K562 (cell line): ENCODE results near the gene SIDT2. TPM values are rescaled to one million over a fixed set of nuclear protein-coding genes. Genes with fewer than 3 reads are reported as not detected.
A peak's percentile ranks its signal among the peaks of the same experiment; 100 is the strongest.

Experiments
- CBFA2T3 ChIP-seq: fragments of 450-650 bp; IDR thresholded peaks from 2 replicates; pipeline ENCODE4 v1.6.1; 2017
- CREM ChIP-seq: IDR thresholded peaks from 2 replicates; pipeline ENCODE4 v1.6.1; 2014; ENCODE audit warnings: antibody characterized with exemption, low read depth
- NBN ChIP-seq: fragments of 450-650 bp; IDR thresholded peaks from 2 replicates; pipeline ENCODE4 v1.6.1; 2016; ENCODE audit warnings: low read depth, mild to moderate bottlenecking
- NCOA4 ChIP-seq: fragments of 450-650 bp; IDR thresholded peaks from 2 replicates; pipeline ENCODE4 v1.6.1; 2018; ENCODE audit warnings: mild to moderate bottlenecking; ENCODE audit not compliant: partially characterized antibody
- POLR2B ChIP-seq: fragments of 450-650 bp; IDR thresholded peaks from 2 replicates; pipeline ENCODE4 v1.6.1; 2018; ENCODE audit warnings: low read depth; ENCODE audit not compliant: partially characterized antibody
- PURB ChIP-seq: sonication (generic); formaldehyde crosslinking; IDR thresholded peaks from 2 replicates; pipeline ENCODE4 v1.9.0; 2021; ENCODE audit warnings: low read depth, mild to moderate bottlenecking, missing genetic modification reagents
- SIN3A ChIP-seq, 2 experiments: fragments of 150-350 bp in 1 of 2; IDR thresholded peaks; 2 replicates each; pipeline ENCODE4 v1.6.1; 2011 to 2016; ENCODE audit warnings: borderline replicate concordance in 2 of 2, low read depth in 2 of 2, low read length in 2 of 2, mild to moderate bottlenecking in 2 of 2, moderate library complexity in 2 of 2; ENCODE audit not compliant: control insufficient read depth in 1 of 2
- SP2 ChIP-seq: IDR thresholded peaks from 2 replicates; pipeline ENCODE4 v1.6.1; 2011; ENCODE audit warnings: mild to moderate bottlenecking, low read depth, low read length, moderate library complexity; ENCODE audit not compliant: poor library complexity, severe bottlenecking; ENCODE audit errors: extremely low read depth
- SREBF1 ChIP-seq: fragments of 150-350 bp; IDR thresholded peaks from 2 replicates; pipeline ENCODE4 v1.6.1; 2014; ENCODE audit warnings: antibody characterized with exemption, low read depth, low read length, borderline replicate concordance
- SREBF2 ChIP-seq: sonication (generic); formaldehyde crosslinking; IDR thresholded peaks from 2 replicates; pipeline ENCODE4 v1.4.0; 2020; ENCODE audit warnings: mild to moderate bottlenecking, missing genetic modification reagents
- UBTF ChIP-seq, 2 experiments: IDR thresholded peaks; 2 replicates each; pipeline ENCODE4 v1.6.1; 2012; ENCODE audit warnings: improper control_type of control experiment in 2 of 2, low read depth in 2 of 2, low read length in 2 of 2, borderline replicate concordance in 1 of 2
- ZFP91 ChIP-seq: sonication (generic); formaldehyde crosslinking; IDR thresholded peaks from 2 replicates; pipeline ENCODE4 v1.8.0; 2022; ENCODE audit warnings: mild to moderate bottlenecking, missing genetic modification reagents
- ZNF318 ChIP-seq, 2 experiments: fragments of 450-650 bp; IDR thresholded peaks; 2 replicates each; pipeline ENCODE4 v1.6.1; 2016; ENCODE audit warnings: mild to moderate bottlenecking in 2 of 2, borderline replicate concordance in 1 of 2, low read depth in 1 of 2, moderate library complexity in 1 of 2
- polyA plus RNA-seq, 8 experiments: library from polyadenylated mRNA; depleted of rRNA in 4 of 8; stranded (reverse) in 5 of 8; unstranded in 3 of 8; fragments of >200 nt; fragmentation: Nextera tagmentation in 2 of 8; fragmentation: Illumina TruSeq in 1 of 8; extraction: Ambion mirVana in 2 of 8; extraction: Trizol in 1 of 8; gene quantifications; 2 replicates each; pipeline versions ENCODE4 v1.2.1 to v1.2.3, GENCODE V29; 2011 to 2014; ENCODE audit warnings: inconsistent platforms in 1 of 8, missing spikeins in 1 of 8
- total RNA-seq, 7 experiments: library from RNA; depleted of rRNA in 6 of 7; stranded (reverse); fragments of >200 nt in 6 of 7; fragmentation: Illumina TruSeq in 2 of 7; extraction: Trizol in 2 of 7; gene quantifications; 2 replicates each; pipeline versions ENCODE4 v1.2.1 to v1.2.3, GENCODE V29; 2011 to 2021; ENCODE audit warnings: low replicate concordance in 1 of 7

The SIDT2 gene
- total and polyA plus RNA-seq, 9 of the 15 experiments (the other 6 are each of a cell fraction or from before 2014, with no cell fraction given) = 2.4 to 20.2 (median 6.5) TPM

GRCh38 chr11:117143871-117144476 lies 34.6 kb upstream of the SIDT2 start, which contains the start of gene PAFAH1B2 (continued):
- TF ChIP-seq POLR2B (peak; percentile 94), CBFA2T3 (0 out of 2 replicates have a peak, but pooled peaks have one; percentile 20), UBTF (IDR thresholded peaks at IDR 0.05; ENCODE audit: borderline replicate concordance in 1 of 2, low read depth in 2 of 2, low read length in 2 of 2) (no peak), ZFP91 (CRISPR knock-in tag) (0 out of 2 replicates have a peak, but pooled peaks have one; percentile 14), CREM (peak; percentile 68), NBN (peak; percentile 66; the same call in 1 of the 2 replicates), SP2 (peak; percentile 51), PURB (CRISPR knock-in tag) (no peak), SIN3A (IDR thresholded peaks at IDR 0.05; ENCODE audit: borderline replicate concordance in 2 of 2, control insufficient read depth in 1 of 2, low read depth in 2 of 2, low read length in 2 of 2) (peak; percentile 67 to 78; a peak in 3 of 4 replicates), ZNF318 (IDR thresholded peaks at IDR 0.05; ENCODE audit: borderline replicate concordance in 1 of 2, low read depth in 1 of 2) (peak in 1 of 2 experiments; percentile 30; a peak in 1 of 4 replicates), NCOA4 (no peak), SREBF2 (CRISPR knock-in tag) (no peak), SREBF1 (no peak)
